D721Med (cell line): ENCODE results near the gene CPNE6.
A peak's percentile ranks its signal among the peaks of the same experiment; 100 is the strongest.

Experiments
- DNase-seq: peaks from one replicate; pipeline ENCODE4 v3.0.0; 2011; ENCODE audit warnings: low spot score; ENCODE audit not compliant: insufficient read length
- FAIRE-seq: peaks from 2 replicates; lab custom pipeline; 2011; peaks lifted over from hg19 to GRCh38; lab: Jason Lieb, UNC
- CTCF ChIP-seq: IDR thresholded peaks from 2 replicates; pipeline ENCODE4 v1.5.1; 2012; ENCODE audit warnings: mild to moderate bottlenecking, control low read depth; ENCODE audit not compliant: insufficient read depth; ENCODE audit errors: missing control alignments

The CPNE6 gene

GRCh38 chr14:24066496-24067132, 4.7 kb upstream of the CPNE6 start:
- TF ChIP-seq CTCF: no peak

GRCh38 chr14:24067133-24068082, 4.0 kb upstream of the CPNE6 start:
- DNase-seq: peak; percentile 16
- FAIRE-seq: no peak
- TF ChIP-seq CTCF: no peak

More at GRCh38 chr14:24066496-24067132, 4.7 kb upstream of the CPNE6 start:
- no peak for FAIRE-seq
- peak; percentile 5 for DNase-seq

- no peak for TF ChIP-seq CTCF
- DNase-seq (peak; percentile 9), FAIRE-seq (no peak)
These were observed 2.5 kb upstream of the CPNE6 start for GRCh38 chr14:24068711-24069410.

- TF ChIP-seq CTCF: no peak
These were observed 2.0 kb upstream of the CPNE6 start for GRCh38 chr14:24069411-24069735.

GRCh38 chr14:24070285-24071143, 848 bp upstream of the CPNE6 start:
- FAIRE-seq (no peak), DNase-seq (peak; percentile 20)
- no peak for TF ChIP-seq CTCF

More at GRCh38 chr14:24069411-24069735, 2.0 kb upstream of the CPNE6 start:
- DNase-seq: no peak
- FAIRE-seq: no peak

- no peak for TF ChIP-seq CTCF
- DNase-seq: no peak
- FAIRE-seq: no peak
These were observed 571 bp downstream of the CPNE6 start for GRCh38 chr14:24071836-24072430.
